Activated CD4-positive, CD25-positive, alpha-beta regulatory T cell treated with anti-CD3 and anti-CD28 coated beads, Interleukin-2, amount 50 U/mL, for 72 hours (primary cell): ENCODE data around the gene CXXC5.

Experiments
- DNase-seq: peaks from one replicate; pipeline ENCODE4 v3.0.0; 2021

CXXC5 gene

DNA sequence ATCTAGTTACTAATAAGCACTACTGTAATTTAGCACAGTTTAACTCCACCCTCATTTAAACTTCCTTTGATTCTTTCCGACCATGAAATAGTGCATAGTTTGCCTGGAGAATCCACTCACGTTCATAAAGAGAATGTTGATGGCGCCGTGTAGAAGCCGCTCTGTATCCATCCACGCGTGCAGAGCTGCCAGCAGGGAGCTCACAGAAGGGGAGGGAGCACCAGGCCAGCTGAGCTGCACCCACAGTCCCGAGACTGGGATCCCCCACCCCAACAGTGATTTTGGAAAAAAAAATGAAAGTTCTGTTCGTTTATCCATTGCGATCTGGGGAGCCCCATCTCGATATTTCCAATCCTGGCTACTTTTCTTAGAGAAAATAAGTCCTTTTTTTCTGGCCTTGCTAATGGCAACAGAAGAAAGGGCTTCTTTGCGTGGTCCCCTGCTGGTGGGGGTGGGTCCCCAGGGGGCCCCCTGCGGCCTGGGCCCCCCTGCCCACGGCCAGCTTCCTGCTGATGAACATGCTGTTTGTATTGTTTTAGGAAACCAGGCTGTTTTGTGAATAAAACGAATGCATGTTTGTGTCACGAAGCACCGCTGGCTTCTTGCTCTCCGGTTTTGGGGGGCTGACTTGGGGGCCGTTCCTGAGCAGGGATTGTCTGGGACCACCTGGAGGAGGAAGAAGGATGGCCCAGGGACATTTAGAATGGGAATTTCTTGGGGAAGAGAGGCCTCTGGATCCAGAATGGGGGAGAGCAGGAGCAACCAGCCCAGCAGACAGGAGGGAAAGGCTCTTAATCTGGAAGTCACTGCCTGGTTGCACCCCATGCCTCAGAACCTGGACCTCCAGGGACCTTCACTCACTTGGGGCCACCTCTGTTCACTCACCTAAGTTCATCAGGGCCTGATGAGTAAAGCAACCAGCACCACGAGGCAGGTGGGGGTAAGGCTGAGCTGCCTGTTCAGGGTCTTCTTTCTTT lies 35.4 kb downstream of the CXXC5 start:
- no peak for DNase-seq

DNA sequence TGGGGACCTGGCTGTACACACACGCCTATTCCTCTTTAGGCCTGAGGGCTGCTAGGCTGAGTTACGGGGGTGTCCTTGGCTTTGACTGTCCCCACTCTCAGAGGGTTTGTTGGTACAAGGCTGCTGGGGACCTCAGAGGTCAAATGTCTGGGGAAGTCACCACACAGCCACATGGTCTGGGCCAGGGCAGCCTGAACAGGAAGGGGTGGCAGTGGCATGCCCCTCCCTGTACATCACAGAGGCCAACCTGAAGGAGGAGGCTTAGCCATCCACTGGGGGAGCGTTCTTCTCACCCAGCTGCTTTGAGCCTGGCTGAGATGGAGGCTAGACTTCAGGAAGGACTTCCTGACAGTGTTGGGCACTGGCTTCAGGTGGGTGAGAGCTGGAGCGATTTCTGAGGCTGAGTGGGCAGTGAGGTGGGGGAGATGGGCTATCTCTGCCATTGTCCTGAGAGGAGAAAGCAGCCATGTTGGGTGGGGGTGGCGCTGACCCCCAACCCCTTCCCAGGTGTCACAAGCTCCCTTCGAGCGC lies 36.3 kb downstream of the CXXC5 start:
- no peak for DNase-seq

DNA sequence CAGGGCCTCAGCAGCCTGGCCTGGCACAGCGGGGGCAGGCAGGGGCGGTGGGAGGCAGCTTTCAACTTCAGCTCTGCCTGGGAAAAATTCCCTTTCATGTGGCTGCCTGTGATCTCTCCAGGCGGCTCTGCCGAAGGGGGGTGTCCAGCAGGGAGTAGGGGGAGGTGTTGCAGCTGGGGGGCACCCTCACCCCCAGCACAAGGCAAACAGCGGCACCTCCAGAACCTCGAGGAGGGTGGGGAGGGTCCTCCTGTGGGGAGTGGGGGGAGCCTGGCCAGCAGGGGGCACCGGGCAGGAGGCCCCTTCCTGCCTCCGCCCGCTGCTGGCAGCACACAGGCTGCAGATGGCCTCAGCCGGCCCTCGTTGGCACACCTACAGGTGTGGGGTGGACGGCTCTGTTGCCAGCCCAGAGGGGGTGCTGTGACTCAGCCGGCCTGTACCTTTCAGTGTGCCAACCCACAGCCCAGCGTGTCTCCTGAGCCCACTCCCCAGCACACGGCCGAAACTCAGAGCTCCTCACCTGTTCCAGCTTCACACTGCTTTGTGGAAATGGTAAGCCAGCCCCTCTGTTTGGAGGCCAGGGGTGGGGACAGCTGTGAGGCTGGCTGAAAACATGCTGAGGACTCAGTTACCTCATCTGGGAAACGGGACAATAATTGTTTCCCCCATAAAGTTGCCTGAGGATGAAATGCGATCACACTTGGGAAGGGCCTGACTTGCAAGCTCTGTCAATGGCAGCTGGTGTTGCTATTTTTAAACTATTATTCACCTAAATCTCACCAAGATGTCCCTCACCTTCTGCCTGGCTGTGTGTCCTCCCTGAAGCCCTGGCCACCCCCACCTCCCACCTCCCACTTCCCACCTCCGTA lies 37.0 kb downstream of the CXXC5 start:
- no peak for DNase-seq

DNA sequence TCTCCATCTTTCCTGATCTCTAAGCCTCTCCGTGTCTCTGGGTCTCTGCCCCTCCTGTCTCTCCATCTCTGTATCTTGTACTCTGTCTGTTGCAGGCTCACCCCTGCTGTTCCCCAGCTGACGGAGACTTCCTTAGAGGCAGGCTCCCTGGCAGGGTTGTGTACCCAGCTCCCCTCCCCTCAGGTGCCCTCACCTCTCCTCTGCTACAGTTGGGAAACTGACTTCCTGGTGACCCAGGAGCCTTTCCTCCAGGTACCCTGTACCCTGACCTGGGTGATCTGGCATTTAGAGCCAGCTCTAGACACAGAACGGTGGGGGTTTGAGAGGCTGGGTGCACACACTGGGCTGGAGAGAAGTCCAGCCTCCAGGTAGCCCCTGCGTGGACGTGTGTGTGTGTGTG lies 37.7 kb downstream of the CXXC5 start:
- no peak for DNase-seq

DNA sequence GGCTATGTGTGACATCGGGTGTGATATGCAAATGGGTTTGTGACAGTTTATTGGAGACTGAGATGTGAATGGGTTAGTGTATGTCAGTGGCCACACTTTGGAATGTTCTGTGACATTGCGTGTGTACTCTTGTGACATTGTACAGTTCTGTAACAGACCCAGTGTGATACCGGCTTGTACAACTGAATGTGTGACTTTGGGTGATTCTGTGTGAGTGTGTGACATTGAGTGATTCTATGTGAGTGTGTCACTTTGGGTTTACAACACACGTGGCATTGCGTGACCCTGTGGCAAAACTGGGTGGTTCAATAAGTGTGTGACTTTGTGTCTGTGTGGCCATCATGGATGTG lies 38.2 kb downstream of the CXXC5 start:
- DNase-seq = no peak

DNA sequence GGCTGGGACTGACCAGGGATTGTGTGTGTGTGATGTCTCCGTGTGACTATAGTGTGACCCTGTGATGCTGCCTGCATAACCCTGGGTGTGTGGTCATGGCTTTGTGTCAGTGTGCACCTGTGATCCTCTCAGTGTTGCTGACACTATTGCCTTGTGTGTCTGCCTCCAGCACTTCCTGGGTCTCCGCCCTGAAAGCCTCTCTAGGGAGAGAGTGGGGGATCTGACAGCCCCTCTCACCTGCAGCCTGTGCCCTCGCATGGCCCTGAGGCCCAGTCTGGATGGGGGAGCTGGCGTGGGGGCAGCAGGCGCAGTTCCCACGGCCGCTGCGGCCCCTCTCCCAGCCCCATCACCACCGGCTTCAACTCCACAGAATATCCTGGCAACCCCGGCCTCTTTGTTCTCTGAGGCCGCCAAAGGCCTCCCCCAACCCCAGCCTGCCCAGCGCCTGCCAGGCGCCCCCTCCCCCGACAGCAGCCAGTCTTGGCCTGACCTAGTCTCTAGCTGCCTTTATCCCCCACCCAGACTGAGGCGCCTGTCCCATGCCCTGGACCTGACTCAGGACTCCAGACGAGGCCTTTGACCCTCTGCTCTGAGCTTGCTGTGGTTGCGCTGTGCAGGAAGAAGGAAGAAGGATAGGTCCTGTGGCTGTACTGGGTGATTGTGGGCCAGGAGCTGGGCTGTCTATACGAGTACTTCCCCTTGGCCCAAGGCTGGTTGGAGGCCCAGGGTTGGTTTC lies 38.7 kb downstream of the CXXC5 start:
- no peak for DNase-seq

DNA sequence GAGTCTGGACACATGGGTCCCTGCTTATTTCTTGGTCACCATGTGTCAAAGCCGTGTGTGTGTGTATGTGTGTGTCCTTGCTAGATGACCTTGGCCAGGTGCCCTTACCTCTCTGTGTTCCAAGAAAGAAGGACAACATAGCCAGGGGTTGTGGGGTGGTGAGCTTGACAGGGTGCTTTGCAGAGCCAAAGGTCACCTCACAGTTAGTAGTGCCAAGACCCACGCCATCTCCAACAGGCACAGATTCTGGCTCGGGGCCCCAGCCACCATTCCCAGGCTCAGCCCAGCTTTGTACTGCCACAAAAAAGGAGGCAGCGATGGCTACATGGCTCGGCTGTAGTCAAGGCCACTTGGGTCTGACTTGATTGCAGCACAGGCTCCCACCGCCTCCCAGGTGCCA lies 39.5 kb downstream of the CXXC5 start:
- DNase-seq = no peak

DNA sequence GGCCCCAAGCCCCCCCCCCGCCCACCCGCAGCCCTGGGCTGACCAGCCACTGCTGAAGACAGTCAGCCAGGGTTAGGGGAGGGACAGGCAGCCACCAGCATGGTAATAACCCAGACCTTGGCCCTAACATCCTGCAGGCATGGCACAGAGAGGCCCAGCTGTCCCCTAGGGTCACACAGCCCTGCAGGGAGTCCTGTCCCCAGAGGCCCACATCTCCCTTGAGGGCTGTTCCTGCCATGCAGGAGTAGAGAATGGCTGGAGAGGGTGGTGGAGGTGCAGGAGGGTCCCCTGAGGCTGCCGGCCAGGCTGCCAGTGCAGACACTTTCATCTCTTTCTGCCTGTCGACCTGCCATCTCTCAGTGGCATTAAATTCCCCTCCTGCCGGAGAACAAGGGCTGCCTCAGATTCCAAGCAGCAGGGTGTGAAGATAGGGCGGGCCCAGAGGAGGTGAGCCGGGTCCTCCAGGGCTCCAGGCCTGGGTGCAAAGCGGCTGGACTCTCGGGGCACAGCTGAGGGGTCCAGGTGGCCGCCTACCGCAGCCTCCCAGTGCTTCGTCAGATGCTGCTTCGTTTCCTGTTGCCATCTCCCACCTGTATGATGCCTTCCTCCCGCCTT lies 40.0 kb downstream of the CXXC5 start:
- DNase-seq = no peak

DNA sequence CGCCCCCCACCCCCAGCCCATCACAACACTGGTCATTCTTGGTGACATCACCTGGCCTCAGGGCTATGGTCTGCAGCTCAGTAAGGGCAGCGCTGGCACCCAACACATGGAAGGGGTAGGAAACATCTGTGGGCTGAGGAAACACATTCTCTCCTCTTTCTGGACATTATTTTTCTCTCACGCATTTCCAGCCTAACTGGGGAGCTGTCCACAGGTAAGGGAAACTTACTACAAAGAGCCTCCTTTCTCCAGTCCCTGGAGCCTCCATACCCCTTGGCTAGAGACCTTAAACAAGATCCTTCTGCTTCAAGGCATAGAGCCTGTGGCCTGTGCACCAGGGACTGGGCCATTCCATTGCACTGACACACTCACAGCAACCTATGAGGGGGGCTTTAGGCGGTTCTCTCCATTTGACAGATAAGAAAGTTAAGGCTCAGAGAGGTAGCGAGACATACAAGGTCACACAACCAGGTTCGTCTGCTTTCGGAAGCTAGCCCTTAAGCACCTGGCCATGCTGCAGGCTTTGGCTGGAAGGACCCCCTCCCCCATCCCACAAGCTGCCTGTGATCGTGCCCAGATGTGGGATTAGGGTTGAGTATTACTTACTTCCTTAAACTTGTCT lies 40.7 kb downstream of the CXXC5 start:
- DNase-seq = no peak

DNA sequence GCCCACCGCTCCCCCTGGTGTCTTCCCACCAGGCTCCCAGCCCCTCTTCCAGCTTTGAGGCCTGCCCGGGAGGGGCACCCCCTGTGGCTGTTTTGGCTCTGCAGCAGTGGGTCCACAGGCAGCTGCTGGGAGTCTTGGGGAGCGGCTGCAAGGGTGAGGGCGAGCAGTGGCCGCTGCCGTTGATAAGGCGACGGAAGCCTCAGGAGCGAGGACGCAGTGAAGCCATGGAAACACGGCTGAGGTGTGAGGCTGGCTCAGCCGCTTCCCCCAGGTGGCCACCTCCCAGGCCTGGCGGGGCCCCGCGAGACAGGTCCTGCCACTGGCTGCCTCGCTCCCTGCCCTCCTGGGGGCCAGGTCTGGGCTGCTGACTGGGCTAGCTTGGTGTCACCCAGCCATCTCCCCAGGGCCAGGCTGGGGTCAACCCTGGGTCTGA lies 41.5 kb downstream of the CXXC5 start:
- DNase-seq = no peak

DNA sequence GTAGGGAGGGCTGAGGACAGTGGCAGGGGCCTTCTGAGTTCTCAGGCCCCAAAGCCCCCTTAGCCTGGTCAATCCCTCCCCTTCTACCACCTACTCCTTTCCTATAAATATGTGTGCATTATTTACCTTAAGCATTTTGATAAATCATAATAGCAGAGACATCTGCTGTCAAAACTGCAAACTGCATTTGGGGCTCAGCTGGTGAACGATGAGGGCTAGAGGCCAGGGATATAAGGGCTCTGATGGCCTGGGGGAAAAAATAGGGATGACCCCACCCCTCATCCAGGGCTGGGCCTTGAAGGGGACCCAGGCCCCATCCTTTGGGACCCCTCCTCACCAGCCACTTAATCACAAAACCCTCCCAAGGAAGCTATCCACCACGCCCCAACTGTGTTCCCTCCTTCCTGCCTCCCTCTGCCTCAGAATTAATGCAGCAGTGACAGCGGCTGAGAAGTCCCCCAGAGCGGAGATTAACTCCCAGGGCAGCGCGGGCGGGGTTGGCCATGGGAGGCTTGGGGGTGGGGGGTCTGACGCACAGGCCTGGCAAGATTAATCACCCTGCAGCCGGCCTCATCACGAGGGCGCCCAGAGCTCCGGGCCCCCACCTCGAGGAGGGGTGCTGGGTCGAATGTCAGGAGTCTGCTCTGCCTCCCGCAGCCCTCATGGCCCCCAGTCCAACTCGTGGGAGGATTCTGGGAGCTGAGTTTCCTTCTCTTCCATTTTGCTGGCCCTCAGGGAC lies 42.1 kb downstream of the CXXC5 start:
- DNase-seq = no peak

DNA sequence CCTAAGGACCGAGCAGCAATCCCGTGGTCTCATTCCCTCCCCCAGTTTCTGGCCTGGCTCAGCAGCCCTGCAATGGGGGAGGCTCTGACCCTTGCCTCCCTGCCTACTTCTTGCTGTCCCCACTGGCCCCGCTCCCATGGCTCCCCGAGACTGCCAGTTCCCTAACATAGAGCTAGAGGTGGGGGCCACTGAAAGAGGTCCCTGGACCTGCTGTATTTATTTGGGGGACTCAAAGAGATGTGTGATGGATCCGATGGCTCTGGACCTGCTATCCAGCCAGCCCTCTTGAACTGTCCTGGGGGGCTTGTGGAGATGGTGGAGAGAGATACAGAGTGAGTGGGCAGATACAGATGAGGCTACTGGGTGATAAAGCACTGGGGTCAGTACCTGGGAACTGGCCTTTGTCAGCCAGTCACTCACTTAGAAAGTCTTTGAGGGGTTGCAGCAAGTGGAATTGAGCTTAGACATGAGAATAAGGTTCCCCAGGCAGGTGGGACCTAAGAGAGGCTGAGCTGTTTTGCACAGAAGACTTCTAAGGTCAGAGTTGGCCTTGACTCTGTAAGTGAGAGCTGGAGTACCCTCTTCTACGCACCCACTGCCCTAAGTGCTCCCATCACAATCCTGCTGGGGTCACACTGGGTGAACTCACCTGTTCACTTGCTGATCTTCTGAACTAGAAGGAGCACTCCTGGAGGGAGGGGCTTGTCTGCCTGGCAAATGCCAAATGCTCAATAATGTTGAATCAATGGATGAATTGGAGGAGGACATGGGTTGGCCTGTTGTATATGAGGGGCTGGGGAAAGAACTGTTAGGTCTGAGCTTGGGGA lies 42.9 kb downstream of the CXXC5 start:
- no peak for DNase-seq

DNA sequence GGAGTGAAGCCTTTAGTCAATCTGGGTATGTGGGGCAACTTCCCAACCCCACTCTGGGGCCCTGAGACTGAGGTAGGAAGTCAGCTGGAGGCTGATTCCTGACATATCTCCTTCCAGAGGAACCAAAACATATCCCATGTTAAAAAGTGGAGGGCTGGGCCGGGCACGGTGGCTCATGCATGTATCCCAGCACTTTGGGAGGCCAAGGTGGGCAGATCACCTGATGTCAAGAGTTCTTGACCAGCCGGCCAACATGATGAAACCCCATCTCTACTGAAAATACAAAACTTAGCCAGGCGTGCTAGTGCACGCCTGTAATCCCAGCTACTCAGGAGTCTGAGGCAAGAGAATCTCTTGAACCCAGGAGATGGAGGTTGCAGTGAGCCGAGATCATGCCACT lies 44.0 kb downstream of the CXXC5 start:
- no peak for DNase-seq

DNA sequence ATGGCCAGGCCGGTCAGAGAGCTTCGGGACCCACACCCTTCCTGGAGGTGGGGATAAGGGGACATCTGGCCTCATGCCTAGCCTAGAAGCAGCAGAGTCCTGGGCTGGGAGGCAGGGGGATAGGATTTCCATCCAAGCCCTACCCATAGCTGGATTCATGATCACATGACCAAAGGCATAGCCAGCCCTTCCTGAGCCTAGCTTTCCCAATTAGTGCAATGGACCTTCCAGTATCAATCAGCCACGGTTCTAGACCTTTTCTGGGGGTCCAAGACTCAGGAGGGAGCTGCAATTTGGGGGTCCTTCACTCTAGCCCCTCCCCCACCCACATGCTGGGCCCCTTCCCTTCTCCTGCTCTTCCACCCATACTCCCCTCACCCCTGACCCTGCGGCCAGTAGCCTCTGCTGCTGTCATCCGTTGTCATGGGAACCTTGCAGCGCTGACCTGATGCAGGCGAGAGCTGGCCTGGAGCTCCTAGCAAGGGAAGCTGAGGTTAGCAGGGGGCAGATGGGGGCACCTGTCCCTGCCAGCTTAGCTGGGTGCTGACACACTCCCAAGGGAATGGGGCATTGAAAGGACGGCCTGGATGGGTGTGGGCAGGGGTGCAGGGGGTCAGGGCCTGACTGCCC lies 44.6 kb downstream of the CXXC5 start:
- DNase-seq = no peak

DNA sequence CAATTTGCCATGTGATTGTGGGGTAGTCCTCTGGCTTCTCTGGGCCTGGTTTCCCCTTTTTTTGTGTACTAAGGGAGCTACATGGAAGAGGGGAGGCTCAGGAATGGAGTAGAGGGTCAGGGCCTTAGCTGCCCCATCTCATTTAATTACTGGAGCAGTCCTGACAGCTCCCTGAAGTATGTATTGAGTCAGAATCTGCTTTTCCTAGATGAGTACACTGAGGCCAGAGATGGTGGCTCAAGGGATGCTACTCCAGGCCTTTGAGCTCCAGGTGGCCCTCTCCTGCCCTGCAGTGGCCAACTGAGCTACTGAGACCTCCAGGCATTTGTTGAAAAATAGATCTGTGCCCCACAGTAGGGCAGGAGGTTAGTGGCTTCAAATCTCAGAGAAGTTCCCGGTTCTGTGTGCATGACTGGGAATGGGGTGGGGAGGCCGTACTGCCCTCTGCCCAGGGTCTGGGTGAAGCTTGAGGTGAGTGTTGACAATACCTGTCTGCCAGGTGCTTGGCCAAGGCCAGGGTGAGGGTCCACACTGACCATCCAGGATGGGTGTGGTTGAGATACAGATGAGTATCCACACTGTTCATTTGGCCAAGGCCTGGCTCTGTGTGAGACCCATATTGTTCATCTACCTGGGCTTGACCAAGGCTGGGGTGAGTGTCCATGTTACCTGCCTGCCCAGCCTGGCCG lies 45.7 kb downstream of the CXXC5 start:
- DNase-seq = no peak

DNA sequence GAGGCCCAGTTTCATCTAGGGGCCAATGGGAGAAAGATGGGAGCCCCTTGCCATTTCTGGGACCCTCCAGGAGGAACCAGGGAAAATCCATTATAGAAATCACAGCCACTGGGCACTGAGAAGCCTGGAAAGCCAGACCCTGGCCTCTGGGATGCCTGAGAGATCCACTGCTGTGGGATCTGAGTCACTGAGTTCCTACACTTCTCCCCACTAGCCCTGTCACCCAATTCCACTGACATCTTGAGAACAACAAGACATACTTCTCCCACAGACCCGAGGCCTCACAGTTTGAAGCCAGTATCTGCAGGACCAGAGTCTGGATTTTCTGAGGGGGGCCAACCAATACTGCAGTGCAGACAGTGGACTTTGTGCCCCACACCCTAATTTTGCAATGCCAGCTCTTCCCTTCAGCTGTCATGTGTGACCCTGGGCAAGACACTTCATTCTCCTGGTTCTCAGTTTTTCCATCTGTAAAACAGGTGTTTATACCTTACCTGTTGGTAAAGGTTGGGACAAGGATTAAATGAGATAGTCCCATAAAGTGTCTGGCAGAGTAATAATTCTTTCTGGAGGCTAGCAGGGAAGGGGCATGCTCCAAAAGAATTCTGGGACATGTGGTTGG lies 46.5 kb downstream of the CXXC5 start:
- no peak for DNase-seq

DNA sequence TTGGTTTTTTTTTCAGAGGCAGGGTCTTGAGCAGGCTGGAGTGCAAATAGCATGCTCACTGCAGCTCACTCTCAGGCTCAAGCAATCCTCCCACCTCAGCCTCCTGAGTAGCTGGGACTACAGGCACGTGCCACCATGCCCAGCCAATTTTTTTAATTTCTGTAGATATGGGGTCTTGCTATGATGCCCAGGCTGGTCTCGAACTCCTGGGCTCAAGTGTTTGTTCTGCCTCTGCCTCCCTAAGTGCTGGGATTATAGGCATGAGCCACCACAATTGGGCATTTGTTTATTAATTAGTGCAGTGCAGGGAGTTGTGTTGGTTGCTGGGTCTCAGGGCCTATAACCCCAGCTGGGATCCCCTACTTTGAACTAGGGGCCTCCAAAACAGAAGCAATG lies 47.0 kb downstream of the CXXC5 start:
- DNase-seq = no peak

DNA sequence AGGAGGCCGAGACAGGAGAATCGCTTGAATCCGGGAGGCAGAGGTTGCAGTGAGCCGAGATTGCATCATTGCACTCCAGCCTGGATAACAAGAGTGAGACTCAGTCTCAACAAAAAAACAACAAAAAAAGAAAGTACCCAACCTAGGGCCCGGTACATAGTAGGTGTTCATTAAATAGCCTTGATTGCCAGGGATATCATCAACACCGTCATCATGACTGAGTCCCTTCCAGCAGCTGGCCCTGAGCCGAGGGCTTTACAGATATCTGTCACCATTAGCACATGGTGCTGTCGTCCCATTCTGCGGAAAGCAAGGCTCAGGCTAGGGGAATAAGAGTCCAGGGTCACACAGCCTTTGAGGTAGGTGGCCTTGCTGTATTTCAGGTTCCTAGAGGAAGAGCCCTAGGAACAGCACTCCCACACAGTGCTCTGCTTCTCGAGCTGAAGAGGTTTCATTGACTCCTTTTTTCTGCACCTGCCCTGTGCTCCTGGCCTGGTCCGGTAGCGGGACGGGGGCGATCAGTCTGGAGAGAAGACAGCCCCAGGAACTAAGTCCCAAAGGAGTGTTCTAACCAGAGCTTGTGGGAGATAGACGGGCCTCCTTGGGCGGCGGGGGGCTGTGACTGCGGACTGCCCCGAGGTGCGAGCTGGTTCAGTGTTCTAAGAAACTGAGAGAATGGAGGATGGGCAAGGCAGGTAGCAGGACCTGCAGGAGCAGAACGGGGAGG lies 48.2 kb downstream of the CXXC5 start:
- no peak for DNase-seq
